ENCODE measurements around the gene GGA2.
A peak's percentile ranks its signal among the peaks of the same experiment; 100 is the strongest.

Gene GGA2

GRCh38 chr16:23452572-23453337 is 57.5 kb downstream of the GGA2 start, which contains the start of gene COG7 (continued):
- TF ChIP-seq ZNF518A (tag by site-specific recombination; conservative IDR thresholded peaks at IDR 0.05; ENCODE audit: low read depth), result peak; percentile 46
- no peak for TF ChIP-seq ZNF513 (tag by site-specific recombination; IDR thresholded peaks at IDR 0.05)
- TF ChIP-seq ZNF223 (tag by site-specific recombination; IDR thresholded peaks at IDR 0.05), result no peak
- TF ChIP-seq REPIN1 (tag by site-specific recombination; IDR thresholded peaks at IDR 0.05; ENCODE audit: low read depth), result 0 out of 2 replicates have a peak, but pooled peaks have one; percentile 49
- TF ChIP-seq ZNF146 (tag by site-specific recombination; IDR thresholded peaks at IDR 0.05), result no peak; the same call in 1 of the 2 replicates
- peak; percentile 33 for TF ChIP-seq KLF1 (tag by site-specific recombination; IDR thresholded peaks at IDR 0.05)
- peak; percentile 88 for TF ChIP-seq ZNF324 (tag by site-specific recombination; IDR thresholded peaks at IDR 0.05)
- TF ChIP-seq ZNF302 (tag by site-specific recombination; IDR thresholded peaks at IDR 0.05; ENCODE audit: low read depth), result no peak
- TF ChIP-seq INSM2 (tag by site-specific recombination; IDR thresholded peaks at IDR 0.05), result peak; percentile 61; the same call in 1 of the 2 replicates
- TF ChIP-seq ZEB2 (tag by site-specific recombination; IDR thresholded peaks at IDR 0.05), result peak; percentile 42; the same call in 1 of the 2 replicates
- TF ChIP-seq PRDM6 (tag by site-specific recombination; IDR thresholded peaks at IDR 0.05), result no peak
- TF ChIP-seq ZNF140 (tag by site-specific recombination; IDR thresholded peaks at IDR 0.05), result no peak
- TF ChIP-seq ZNF600 (tag by site-specific recombination; IDR thresholded peaks at IDR 0.05), result peak; percentile 87
- 0 out of 2 replicates have a peak, but pooled peaks have one; percentile 22 for TF ChIP-seq GLIS1 (tag by site-specific recombination; IDR thresholded peaks at IDR 0.05)
- peak; percentile 68 for TF ChIP-seq ZNF629 (tag by site-specific recombination; IDR thresholded peaks at IDR 0.05)
- TF ChIP-seq ZNF23 (tag by site-specific recombination; IDR thresholded peaks at IDR 0.05; ENCODE audit: borderline replicate concordance), result no peak
- peak; percentile 94 for TF ChIP-seq ZXDB (tag by site-specific recombination; IDR thresholded peaks at IDR 0.05)
- TF ChIP-seq ZNF670 (tag by site-specific recombination; IDR thresholded peaks at IDR 0.05; ENCODE audit: low read depth), result no peak
- peak; percentile 51 for TF ChIP-seq SP2 (tag by site-specific recombination; IDR thresholded peaks at IDR 0.05)
- peak; percentile 32; the same call in 1 of the 2 replicates for TF ChIP-seq ZBTB21 (tag by site-specific recombination; IDR thresholded peaks at IDR 0.05)
- peak; percentile 73 for TF ChIP-seq FEZF1 (tag by site-specific recombination; IDR thresholded peaks at IDR 0.05)
- peak; percentile 69 for TF ChIP-seq ZIC2 (tag by site-specific recombination; IDR thresholded peaks at IDR 0.05)
- 0 out of 2 replicates have a peak, but pooled peaks have one; percentile 43 for TF ChIP-seq OVOL3 (tag by site-specific recombination; IDR thresholded peaks at IDR 0.05)
- no peak for TF ChIP-seq ZNF449 (tag by site-specific recombination; IDR thresholded peaks at IDR 0.05)
- TF ChIP-seq ZNF660 (tag by site-specific recombination; IDR thresholded peaks at IDR 0.05), result peak; percentile 90
- peak; percentile 67 for TF ChIP-seq ZNF398 (tag by site-specific recombination; IDR thresholded peaks at IDR 0.05)

Data from HEK293 (cell line).